ENCODE measurements around the gene CMYA5. TPM values are rescaled to one million over a fixed set of nuclear protein-coding genes. Genes with fewer than 3 reads are reported as not detected.

CMYA5 gene
- total RNA-seq, 4 donors from 2014 or later: 4.7 to 8.1 (median 6.1) TPM

DNA sequence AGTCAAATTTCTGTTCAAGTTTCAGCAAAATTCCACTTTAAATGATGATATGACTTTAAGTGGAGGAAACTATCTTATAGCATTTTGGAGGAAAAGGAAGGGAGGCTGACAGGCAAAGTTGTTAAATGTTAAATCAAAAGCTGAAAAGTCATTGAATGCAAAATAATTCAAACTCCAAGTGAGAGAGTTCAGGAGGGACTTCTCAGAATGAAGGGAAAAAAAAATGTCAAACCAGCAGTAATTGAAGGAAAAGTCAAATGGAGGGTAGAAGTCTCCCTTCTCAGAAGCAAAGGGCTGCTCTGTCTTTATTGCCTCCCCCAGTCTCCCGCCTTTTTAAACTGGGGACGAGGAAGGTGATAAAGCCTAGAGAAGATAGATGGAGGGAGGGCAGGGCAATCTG is 134.8 kb downstream of the CMYA5 start:
- Histone ChIP-seq H3K27me3 (no peaks in the 10 kb centered on the region), H3K36me3 (no peaks in the 10 kb centered on the region), H3K4me3 (no peak overlapping the region), H3K27ac (no peak overlapping the region), H3K4me1 (no peaks in the 10 kb centered on the region), H3K9me3 (no peaks in the 10 kb centered on the region)
- TF ChIP-seq EP300 (IDR thresholded peaks at IDR 0.05): no peak
- no peak for TF ChIP-seq POLR2A (IDR thresholded peaks at IDR 0.05)
- TF ChIP-seq, protein P1, sequence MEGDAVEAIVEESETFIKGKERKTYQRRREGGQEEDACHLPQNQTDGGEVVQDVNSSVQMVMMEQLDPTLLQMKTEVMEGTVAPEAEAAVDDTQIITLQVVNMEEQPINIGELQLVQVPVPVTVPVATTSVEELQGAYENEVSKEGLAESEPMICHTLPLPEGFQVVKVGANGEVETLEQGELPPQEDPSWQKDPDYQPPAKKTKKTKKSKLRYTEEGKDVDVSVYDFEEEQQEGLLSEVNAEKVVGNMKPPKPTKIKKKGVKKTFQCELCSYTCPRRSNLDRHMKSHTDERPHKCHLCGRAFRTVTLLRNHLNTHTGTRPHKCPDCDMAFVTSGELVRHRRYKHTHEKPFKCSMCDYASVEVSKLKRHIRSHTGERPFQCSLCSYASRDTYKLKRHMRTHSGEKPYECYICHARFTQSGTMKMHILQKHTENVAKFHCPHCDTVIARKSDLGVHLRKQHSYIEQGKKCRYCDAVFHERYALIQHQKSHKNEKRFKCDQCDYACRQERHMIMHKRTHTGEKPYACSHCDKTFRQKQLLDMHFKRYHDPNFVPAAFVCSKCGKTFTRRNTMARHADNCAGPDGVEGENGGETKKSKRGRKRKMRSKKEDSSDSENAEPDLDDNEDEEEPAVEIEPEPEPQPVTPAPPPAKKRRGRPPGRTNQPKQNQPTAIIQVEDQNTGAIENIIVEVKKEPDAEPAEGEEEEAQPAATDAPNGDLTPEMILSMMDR (IDR thresholded peaks at IDR 0.05): no peak
- 40 to 51% methylated on average over 2 of the region's 2 CpGs for WGBS, 2 donors
- DNase-seq (ENCODE audit: low spot score in 2 of 2): no peak

DNA sequence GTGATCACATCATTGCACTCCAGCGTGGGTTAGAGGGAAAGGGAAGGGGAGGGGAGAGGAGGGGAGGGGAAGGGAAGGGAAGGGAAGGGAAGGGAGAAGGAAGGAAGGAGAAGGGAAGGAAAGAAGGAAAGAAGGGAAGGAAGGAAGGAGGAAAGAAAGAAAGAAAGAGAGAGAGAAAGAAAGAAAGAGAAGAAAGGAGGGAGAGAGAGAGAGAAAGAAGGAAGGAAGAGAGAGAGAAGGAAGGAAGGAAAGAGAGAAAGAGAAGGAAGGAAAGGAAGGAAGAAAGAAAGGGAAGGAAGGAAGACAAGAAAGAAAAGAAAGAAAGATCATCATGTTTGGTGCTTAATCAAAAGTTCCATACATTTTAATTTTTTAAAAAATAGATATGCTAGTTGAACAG is 136.2 kb downstream of the CMYA5 start:
- WGBS, 2 donors: 79 to 85% methylated on average over 1 of the region's 1 CpG
- Histone ChIP-seq H3K27ac (no peak overlapping the region), H3K4me3 (no peak overlapping the region), H3K36me3 (no peaks in the 10 kb centered on the region), H3K9me3 (no peaks in the 10 kb centered on the region), H3K27me3 (no peaks in the 10 kb centered on the region), H3K4me1 (no peaks in the 10 kb centered on the region)
- TF ChIP-seq EP300 (IDR thresholded peaks at IDR 0.05) (no peak), POLR2A (IDR thresholded peaks at IDR 0.05) (no peak)
- TF ChIP-seq, protein P1 (IDR thresholded peaks at IDR 0.05): no peak
- no peak for DNase-seq (ENCODE audit: low spot score in 2 of 2)

DNA sequence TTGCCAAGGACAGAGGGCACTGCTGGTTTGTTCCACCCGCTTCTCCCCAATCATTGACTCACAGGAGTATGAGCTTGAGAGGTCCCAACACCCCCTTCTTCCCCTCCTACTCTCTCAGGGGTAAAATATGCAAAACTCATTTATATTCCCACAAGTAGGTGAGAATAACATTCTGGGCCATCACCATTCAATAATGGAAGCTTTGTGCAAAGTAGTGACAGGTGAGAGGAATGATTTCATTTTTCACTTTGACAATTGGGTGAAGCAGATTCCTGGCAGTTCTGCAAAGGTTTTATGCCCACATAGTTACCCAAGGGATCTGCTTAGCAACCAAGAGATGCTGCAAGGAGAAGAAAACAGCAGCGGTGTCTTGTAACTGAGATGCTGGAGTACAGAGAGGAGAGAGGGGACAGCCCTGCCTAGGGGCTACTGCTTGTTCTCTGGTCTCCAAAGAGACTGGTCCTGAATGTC is 137.6 kb downstream of the CMYA5 start:
- H3K36me3 ChIP-seq: no peaks in the 10 kb centered on the region
- no peak overlapping the region for H3K27ac ChIP-seq
- no peaks in the 10 kb centered on the region for H3K4me1 ChIP-seq
- WGBS, 2 donors: 97 to 100% methylated on average over 2 of the region's 2 CpGs
- DNase-seq (ENCODE audit: low spot score in 2 of 2): no peak
- no peak overlapping the region for H3K4me3 ChIP-seq
- TF ChIP-seq EP300 (IDR thresholded peaks at IDR 0.05): no peak
- TF ChIP-seq, protein P1 (IDR thresholded peaks at IDR 0.05): no peak
- TF ChIP-seq POLR2A (IDR thresholded peaks at IDR 0.05): no peak
- no peaks in the 10 kb centered on the region for H3K27me3 ChIP-seq
- H3K9me3 ChIP-seq: no peaks in the 10 kb centered on the region

DNA sequence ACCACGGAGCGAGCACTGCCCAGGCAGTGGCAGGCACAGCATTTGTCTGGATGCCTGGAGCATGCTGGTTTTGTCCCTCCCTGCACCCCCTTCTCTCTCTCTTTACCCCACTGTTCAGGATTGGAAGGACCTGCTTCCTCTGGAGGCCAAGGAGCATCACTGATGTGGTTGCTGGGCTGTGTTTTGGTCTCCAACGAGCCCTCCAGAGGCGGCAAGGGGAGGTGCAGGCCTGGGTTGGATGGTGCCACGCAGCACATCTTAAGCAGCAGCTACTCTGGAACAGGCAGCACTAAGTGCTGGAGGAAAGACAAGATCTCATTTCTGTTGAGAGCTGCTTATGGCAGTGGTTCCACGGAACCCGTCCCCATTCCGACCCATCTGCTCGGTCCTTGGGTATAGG is 139.6 kb downstream of the CMYA5 start:
- 74 to 84% methylated on average over 7 to 8 of the region's 9 CpGs for WGBS, 2 donors
- H3K36me3 ChIP-seq: no peaks in the 10 kb centered on the region
- TF ChIP-seq POLR2A (IDR thresholded peaks at IDR 0.05) (no peak), EP300 (IDR thresholded peaks at IDR 0.05) (no peak)
- TF ChIP-seq, protein P1 (IDR thresholded peaks at IDR 0.05): no peak
- no peaks in the 10 kb centered on the region for H3K27me3 ChIP-seq
- no peak for DNase-seq (ENCODE audit: low spot score in 2 of 2)
- H3K9me3 ChIP-seq: no peaks in the 10 kb centered on the region
- no peak overlapping the region for H3K4me3 ChIP-seq
- peaks cover 0 to 5% (median 0%) of the 10 kb centered on the region in 4 donors for H3K4me1 ChIP-seq
- no peak overlapping the region for H3K27ac ChIP-seq

DNA sequence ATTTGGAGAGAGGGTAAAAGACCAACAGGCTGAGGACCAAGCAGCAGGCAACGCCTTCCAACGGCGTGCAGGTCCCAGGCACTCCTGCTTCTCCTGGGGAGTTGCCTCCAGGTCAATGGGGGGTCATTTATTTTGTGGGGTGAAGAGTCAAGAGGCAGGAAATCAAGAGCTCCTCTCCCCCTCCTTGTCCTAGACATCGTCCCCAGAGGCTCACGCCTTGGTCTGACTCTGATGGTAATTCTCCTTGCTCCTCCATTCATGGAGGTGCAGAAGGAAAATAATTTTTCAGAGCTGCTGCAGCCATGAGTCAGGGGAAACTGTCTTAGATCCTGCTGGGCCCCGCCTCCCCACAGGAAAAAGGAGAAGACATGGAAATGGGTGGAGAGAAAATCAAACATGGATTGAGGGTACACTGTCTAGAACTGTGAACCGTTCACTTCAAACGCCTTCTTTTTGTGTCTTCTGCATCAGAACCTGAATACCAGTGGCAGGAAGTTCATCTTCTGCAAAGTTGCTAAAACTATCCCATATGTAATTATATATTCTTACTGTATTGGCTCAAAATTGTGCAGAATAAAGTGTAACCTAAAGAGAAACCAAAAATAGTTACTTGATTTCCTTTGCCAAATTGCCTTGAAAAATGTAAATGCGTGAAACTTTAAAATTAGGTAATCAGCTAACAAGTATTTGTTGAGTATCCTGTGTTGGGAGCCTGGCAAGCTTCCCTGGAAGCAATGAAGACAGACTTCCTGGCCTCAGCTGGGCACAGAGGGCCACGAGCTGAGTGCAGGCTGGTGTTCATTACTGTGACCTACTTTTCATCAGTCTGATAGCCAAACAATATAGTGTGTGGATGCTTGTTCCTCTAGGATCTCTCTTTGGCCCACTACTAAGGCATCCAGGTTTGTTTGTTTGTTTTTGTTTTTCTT is 142.0 kb downstream of the CMYA5 start:
- no peaks in the 10 kb centered on the region for H3K9me3 ChIP-seq
- no peaks in the 10 kb centered on the region for H3K36me3 ChIP-seq
- 78 to 83% methylated on average over 10 of the region's 10 CpGs for WGBS, 2 donors
- TF ChIP-seq EP300 (IDR thresholded peaks at IDR 0.05) (no peak), POLR2A (IDR thresholded peaks at IDR 0.05) (no peak)
- TF ChIP-seq, protein P1 (IDR thresholded peaks at IDR 0.05): no peak
- no peak for DNase-seq (ENCODE audit: low spot score in 2 of 2)
- H3K4me3 ChIP-seq: no peak overlapping the region
- no peak overlapping the region for H3K27ac ChIP-seq
- H3K27me3 ChIP-seq: no peaks in the 10 kb centered on the region
- H3K4me1 ChIP-seq: peaks cover 0 to 18% (median 0%) of the 10 kb centered on the region in 4 donors

All from tibial nerve (tissue), 4 donors.